Esophagus squamous epithelium (tissue), 5 donors: ENCODE data around the gene C12orf57. TPM values are rescaled to one million over a fixed set of nuclear protein-coding genes. Genes with fewer than 3 reads are reported as not detected.

Experiments used
- DNase-seq: peaks from one replicate; lab custom pipeline; 2025; lab: John Stamatoyannopoulos, UW
- H3K27ac ChIP-seq, 4 donors: fragments of 200-600 bp; sonication (generic); one replicate each; pipeline ENCODE4 v1.5.1; 2016 to 2019; ENCODE audit warnings: mild to moderate bottlenecking in 1 of 4
- H3K27me3 ChIP-seq, 4 donors: fragments of 200-600 bp; sonication (generic); 1 replicate in 3 of 4; 2 replicates in 1 of 4; pipeline versions ENCODE4 v1.5.1 to v1.6.0; 2017 to 2021; ENCODE audit warnings: antibody characterized with exemption in 1 of 4
- H3K36me3 ChIP-seq, 3 donors: fragments of 200-600 bp; sonication (generic); one replicate each; pipeline ENCODE4 v1.5.1; 2016 to 2019
- H3K4me1 ChIP-seq, 3 donors: fragments of 200-600 bp; sonication (generic); one replicate each; pipeline ENCODE4 v1.5.1; 2017 to 2019
- H3K4me3 ChIP-seq, 4 donors: fragments of 200-600 bp; sonication (generic); 1 replicate in 3 of 4; 2 replicates in 1 of 4; pipeline ENCODE4 v1.5.1; 2016 to 2019; ENCODE audit warnings: mild to moderate bottlenecking in 2 of 4, moderate library complexity in 1 of 4
- H3K9me3 ChIP-seq, 3 donors: fragments of 200-600 bp; sonication (generic); one replicate each; pipeline ENCODE4 v1.5.1; 2016 to 2019
- CTCF ChIP-seq, 6 experiments: fragments of 450-650 bp in 4 of 6; fragments of 200-600 bp in 2 of 6; sonication (generic) in 2 of 6; IDR thresholded peaks; one replicate each; pipeline ENCODE4 v1.5.1; 2016 to 2019; ENCODE audit warnings: antibody characterized with exemption in 6 of 6, mild to moderate bottlenecking in 4 of 6, moderate library complexity in 4 of 6
- POLR2A ChIP-seq, 4 donors: fragments of 450-650 bp; IDR thresholded peaks; one replicate each; pipeline ENCODE4 v1.6.1; 2017; ENCODE audit warnings: antibody characterized with exemption in 4 of 4, mild to moderate bottlenecking in 4 of 4, moderate library complexity in 3 of 4
- WGBS, 2 donors: methylation state at CpG; one replicate each; pipeline ENCODE4 v1.1.5; 2018; 5-methylcytosine and 5-hydroxymethylcytosine counted together
- intact Hi-C: fragments of 100-400 bp; cut with DNase I; formaldehyde crosslinking; loops from one replicate; pipeline ENCODE4 v1.15.0; 2022
- total RNA-seq, 4 donors: library from RNA; depleted of rRNA; stranded (reverse); fragments of >200 nt; gene quantifications; one replicate each; pipeline ENCODE4 v1.1.0, GENCODE V29; 2016
- donor health status: DM: yes; HTN: yes; CAD: no.

The C12orf57 gene
- total RNA-seq, 4 donors from 2014 or later: 110 to 377 (median 156) TPM

GRCh38 chr12:6923851-6924250, 20.0 kb upstream of the C12orf57 start:
- WGBS, 2 donors: 23 to 40% methylated on average over 5 to 6 of the region's 6 CpGs

GRCh38 chr12:6925239-6925539, 18.6 kb upstream of the C12orf57 start:
- intact Hi-C loops: loop anchor here (10.0 kb wide), 1 partner anchor 50 kb away; the partner anchor contains the start of gene SPSB2
- 6 to 20% methylated on average over 1 of the region's 1 CpG for WGBS, 2 donors
- H3K9me3 ChIP-seq: no peaks in the 10 kb centered on the region
- H3K27ac ChIP-seq: peak overlapping the region; percentile 91 to 99 (median 98)
- no peaks in the 10 kb centered on the region for H3K27me3 ChIP-seq
- peaks cover 0 to 15% (median 0%) of the 10 kb centered on the region in 3 donors for H3K36me3 ChIP-seq
- DNase-seq: no peak
- peak overlapping the region in 3 of 4 donors; percentile 80 to 96 (median 87) for H3K4me3 ChIP-seq
- peaks cover 42 to 58% (median 48%) of the 10 kb centered on the region in 3 donors for H3K4me1 ChIP-seq
- no peak for TF ChIP-seq POLR2A (IDR thresholded peaks at IDR 0.05)
- no peak for TF ChIP-seq CTCF (IDR thresholded peaks at IDR 0.05)

More at GRCh38 chr12:6923851-6924250, 20.0 kb upstream of the C12orf57 start:
- TF ChIP-seq CTCF (IDR thresholded peaks at IDR 0.05): no peak
- no peak for TF ChIP-seq POLR2A (IDR thresholded peaks at IDR 0.05)
- Histone ChIP-seq H3K4me3 (no peak overlapping the region), H3K27me3 (no peaks in the 10 kb centered on the region), H3K9me3 (no peaks in the 10 kb centered on the region), H3K27ac (peak overlapping the region; percentile 91 to 99 (median 98)), H3K36me3 (peaks cover 0 to 23% (median 0%) of the 10 kb centered on the region in 3 donors), H3K4me1 (peaks cover 31 to 44% (median 35%) of the 10 kb centered on the region in 3 donors)
- no peak for DNase-seq
- intact Hi-C loops: loop anchor here (10.0 kb wide), 1 partner anchor 49 kb away; the partner anchor contains the start of gene SPSB2

- peak overlapping the region; percentile 91 to 99 (median 98) for H3K27ac ChIP-seq
- H3K4me1 ChIP-seq: peaks cover 47 to 63% (median 52%) of the 10 kb centered on the region in 3 donors
- 12 to 30% methylated on average over 3 to 4 of the region's 8 CpGs for WGBS, 2 donors
- no peaks in the 10 kb centered on the region for H3K9me3 ChIP-seq
- DNase-seq: no peak
- intact Hi-C loops: loop anchor here (10.0 kb wide), 1 partner anchor 51 kb away; the partner anchor contains the start of gene SPSB2
- peaks cover 0 to 15% (median 0%) of the 10 kb centered on the region in 3 donors for H3K36me3 ChIP-seq
- peak in 1 of 4 donors; percentile 19 for TF ChIP-seq POLR2A (IDR thresholded peaks at IDR 0.05)
- peak in 1 of 6 experiments; percentile 6 for TF ChIP-seq CTCF (IDR thresholded peaks at IDR 0.05)
- H3K4me3 ChIP-seq: peak overlapping the region; percentile 10 to 96 (median 84)
- H3K27me3 ChIP-seq: no peaks in the 10 kb centered on the region
These were observed 18.1 kb upstream of the C12orf57 start for GRCh38 chr12:6925540-6926279.

- H3K9me3 ChIP-seq: no peaks in the 10 kb centered on the region
- H3K27me3 ChIP-seq: no peaks in the 10 kb centered on the region
- intact Hi-C loops: loop anchor here (10.0 kb wide), 1 partner anchor 53 kb away; the partner anchor contains the start of gene SPSB2
- H3K4me1 ChIP-seq: peaks cover 53 to 81% (median 56%) of the 10 kb centered on the region in 3 donors
- H3K36me3 ChIP-seq: peaks cover 0 to 6% (median 0%) of the 10 kb centered on the region in 3 donors
- WGBS, 2 donors: 0 to 2% methylated on average over 23 to 28 of the region's 66 CpGs
- H3K27ac ChIP-seq: peak within 1 kb of the TSS; percentile 91 to 99 (median 98)
- peak in 2 of 4 donors; percentile 30 to 48 for TF ChIP-seq POLR2A (IDR thresholded peaks at IDR 0.05)
- TF ChIP-seq CTCF (IDR thresholded peaks at IDR 0.05): no peak
- DNase-seq: no peak
- peak within 1 kb of the TSS; percentile 80 to 96 (median 84) for H3K4me3 ChIP-seq
These were observed 16.3 kb upstream of the C12orf57 start, which contains the start of gene ATN1 for GRCh38 chr12:6927379-6928021. Gene ATN1, plus strand, starts transcription at chr12:6927959. Its CDS starts 6,043 bp downstream, at chr12:6934002.
